Measurements from ENCODE around the gene AP4B1. TPM values are rescaled to one million over a fixed set of nuclear protein-coding genes. Genes with fewer than 3 reads are reported as not detected.

AP4B1 gene
- total and polyA plus RNA-seq, 9 of the 15 experiments (the other 6 are each of a cell fraction or from before 2014, with no cell fraction given), result 15.8 to 36.5 (median 24.6) TPM

DNA sequence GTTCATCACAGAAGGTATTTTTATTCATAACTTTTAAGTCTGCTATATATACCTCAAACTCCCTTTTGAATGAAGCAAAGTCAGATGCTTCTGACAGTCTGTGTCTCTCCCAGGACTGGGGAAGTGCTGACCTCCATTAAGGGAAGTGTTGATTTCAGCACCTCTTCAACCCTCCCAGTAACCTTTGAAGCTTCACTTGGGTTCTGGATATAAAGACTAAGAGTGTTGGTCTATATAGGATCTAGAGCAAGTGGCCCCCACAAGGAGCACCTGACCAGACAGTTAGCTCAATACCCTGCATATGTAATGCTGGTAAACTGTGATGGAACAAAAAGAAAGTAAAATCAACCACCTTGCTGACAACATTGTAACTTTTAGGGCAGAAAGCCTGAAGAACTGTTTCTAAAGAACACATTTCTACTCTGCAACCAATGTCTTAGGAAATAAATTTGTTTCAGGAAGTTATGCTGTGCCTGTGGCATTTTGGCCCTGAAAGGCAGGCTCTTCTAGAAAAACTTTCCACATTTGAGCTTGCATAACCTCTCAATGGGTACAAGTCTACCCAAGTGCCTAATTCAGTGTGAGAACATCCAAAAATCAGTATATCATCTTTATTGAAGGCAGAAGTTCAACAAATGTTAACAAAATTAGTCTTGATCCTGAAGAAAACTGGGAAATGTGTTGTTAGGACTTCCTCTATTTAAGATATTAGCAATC, 32.2 kb downstream of the AP4B1 start:
- Histone ChIP-seq H3K27me3 (ENCODE audit: control insufficient read depth in 2 of 2, insufficient read depth in 2 of 2, low read length in 2 of 2) (no peaks in the 10 kb centered on the region), H4K20me1 (replicated peaks; ENCODE audit: control insufficient read depth, insufficient read depth, low read length) (no peaks in the 10 kb centered on the region), H3K4me3 (no peak overlapping the region), H3K4me1 (replicated peaks in 1 of 2; ENCODE audit: control insufficient read depth in 2 of 2, insufficient read depth in 2 of 2, low read length in 2 of 2) (peaks cover 0 to 32% of the 10 kb centered on the region in 2 experiments; a peak in 4 of 5 replicates), H3K9ac (ENCODE audit: insufficient read depth in 1 of 2, low read depth in 2 of 2, low read length in 2 of 2) (no peak overlapping the region), H3K79me2 (ENCODE audit: control insufficient read depth, insufficient read depth, low read length) (no peaks in the 10 kb centered on the region), H2AFZ (ENCODE audit: low read depth, low read length) (peak overlapping the region; percentile 90), H3K36me3 (ENCODE audit: control insufficient read depth, insufficient read depth, low read length) (no peaks in the 10 kb centered on the region), H3K9me3 (replicated peaks; ENCODE audit: control insufficient read depth, insufficient read depth, low read depth, low read length) (no peaks in the 10 kb centered on the region), H3K4me2 (ENCODE audit: insufficient read depth, low read length) (no peak overlapping the region; the same call in 1 of the 2 replicates), H3K9me1 (ENCODE audit: control insufficient read depth, insufficient read depth, low read length) (no peaks in the 10 kb centered on the region), H3K27ac (ENCODE audit: extremely low read depth, low read depth, low read length) (peak overlapping the region; percentile 37; the same call in 2 of the 3 replicates)
- intact Hi-C loops (cut with micrococcal nuclease), result no loop called here
- FAIRE-seq, result no peak
- no TSS peak for BruUV-seq (replicated peaks)
- ATAC-seq, result peak; percentile 57
- DNase-seq (ENCODE audit: extremely low read depth in 1 of 4, low spot score in 3 of 4), result peak in 1 of 4 experiments; percentile 21
- in situ Hi-C loops (cut with MboI), result no loop called here
- ChIA-PET POLR2A (interaction anchor here (0.9 to 1.1 kb wide), 3 partner anchors 9 to 75 kb away, joined by 3 to 4 read pairs (median 4); no protein-coding TSS in a partner anchor), CTCF (ENCODE audit: low intra/inter-chr PET ratio) (no interaction called here)
- TF ChIP-seq NR4A1 (CRISPR knock-in tag; IDR thresholded peaks at IDR 0.05), result peak; percentile 50; the same call in 1 of the 2 replicates
- no peak for TF ChIP-seq NR4A1 (tag; IDR thresholded peaks at IDR 0.05)
- TF ChIP-seq CREB1 (IDR thresholded peaks at IDR 0.05), result no peak
- no peak for TF ChIP-seq CREB1 (CRISPR knock-in tag; IDR thresholded peaks at IDR 0.05)
- TF ChIP-seq RBFOX2 (IDR thresholded peaks at IDR 0.05; ENCODE audit: low read depth, low read length), result no peak
- TF ChIP-seq KHSRP (IDR thresholded peaks at IDR 0.05), result no peak
- no peak for TF ChIP-seq GTF2E2 (tag; IDR thresholded peaks at IDR 0.05)
- TF ChIP-seq NELFE (IDR thresholded peaks at IDR 0.05; ENCODE audit: insufficient read depth, insufficient read length), result no peak
- peak; percentile 62; the same call in 1 of the 2 replicates for TF ChIP-seq SPI1 (IDR thresholded peaks at IDR 0.05; ENCODE audit: borderline replicate concordance, low read depth, low read length)
- 0 out of 2 replicates have a peak, but pooled peaks have one; percentile 35 for TF ChIP-seq KLF6 (CRISPR knock-in tag; IDR thresholded peaks at IDR 0.05; ENCODE audit: borderline replicate concordance)
- TF ChIP-seq, protein P1, sequence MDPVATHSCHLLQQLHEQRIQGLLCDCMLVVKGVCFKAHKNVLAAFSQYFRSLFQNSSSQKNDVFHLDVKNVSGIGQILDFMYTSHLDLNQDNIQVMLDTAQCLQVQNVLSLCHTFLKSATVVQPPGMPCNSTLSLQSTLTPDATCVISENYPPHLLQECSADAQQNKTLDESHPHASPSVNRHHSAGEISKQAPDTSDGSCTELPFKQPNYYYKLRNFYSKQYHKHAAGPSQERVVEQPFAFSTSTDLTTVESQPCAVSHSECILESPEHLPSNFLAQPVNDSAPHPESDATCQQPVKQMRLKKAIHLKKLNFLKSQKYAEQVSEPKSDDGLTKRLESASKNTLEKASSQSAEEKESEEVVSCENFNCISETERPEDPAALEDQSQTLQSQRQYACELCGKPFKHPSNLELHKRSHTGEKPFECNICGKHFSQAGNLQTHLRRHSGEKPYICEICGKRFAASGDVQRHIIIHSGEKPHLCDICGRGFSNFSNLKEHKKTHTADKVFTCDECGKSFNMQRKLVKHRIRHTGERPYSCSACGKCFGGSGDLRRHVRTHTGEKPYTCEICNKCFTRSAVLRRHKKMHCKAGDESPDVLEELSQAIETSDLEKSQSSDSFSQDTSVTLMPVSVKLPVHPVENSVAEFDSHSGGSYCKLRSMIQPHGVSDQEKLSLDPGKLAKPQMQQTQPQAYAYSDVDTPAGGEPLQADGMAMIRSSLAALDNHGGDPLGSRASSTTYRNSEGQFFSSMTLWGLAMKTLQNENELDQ (CRISPR knock-in tag; IDR thresholded peaks at IDR 0.05; ENCODE audit: borderline replicate concordance), result no peak
- TF ChIP-seq, protein P2, sequence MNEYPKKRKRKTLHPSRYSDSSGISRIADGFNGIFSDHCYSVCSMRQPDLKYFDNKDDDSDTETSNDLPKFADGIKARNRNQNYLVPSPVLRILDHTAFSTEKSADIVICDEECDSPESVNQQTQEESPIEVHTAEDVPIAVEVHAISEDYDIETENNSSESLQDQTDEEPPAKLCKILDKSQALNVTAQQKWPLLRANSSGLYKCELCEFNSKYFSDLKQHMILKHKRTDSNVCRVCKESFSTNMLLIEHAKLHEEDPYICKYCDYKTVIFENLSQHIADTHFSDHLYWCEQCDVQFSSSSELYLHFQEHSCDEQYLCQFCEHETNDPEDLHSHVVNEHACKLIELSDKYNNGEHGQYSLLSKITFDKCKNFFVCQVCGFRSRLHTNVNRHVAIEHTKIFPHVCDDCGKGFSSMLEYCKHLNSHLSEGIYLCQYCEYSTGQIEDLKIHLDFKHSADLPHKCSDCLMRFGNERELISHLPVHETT (CRISPR knock-in tag; conservative IDR thresholded peaks at IDR 0.05 in 1 of 2, IDR thresholded peaks at IDR 0.05 in 1 of 2), result 0 out of 4 replicates have a peak, but pooled peaks of 1 of the 2 experiments have one; percentile 30
- no peak for TF ChIP-seq MCM3 (IDR thresholded peaks at IDR 0.05)
- TF ChIP-seq, protein P3, sequence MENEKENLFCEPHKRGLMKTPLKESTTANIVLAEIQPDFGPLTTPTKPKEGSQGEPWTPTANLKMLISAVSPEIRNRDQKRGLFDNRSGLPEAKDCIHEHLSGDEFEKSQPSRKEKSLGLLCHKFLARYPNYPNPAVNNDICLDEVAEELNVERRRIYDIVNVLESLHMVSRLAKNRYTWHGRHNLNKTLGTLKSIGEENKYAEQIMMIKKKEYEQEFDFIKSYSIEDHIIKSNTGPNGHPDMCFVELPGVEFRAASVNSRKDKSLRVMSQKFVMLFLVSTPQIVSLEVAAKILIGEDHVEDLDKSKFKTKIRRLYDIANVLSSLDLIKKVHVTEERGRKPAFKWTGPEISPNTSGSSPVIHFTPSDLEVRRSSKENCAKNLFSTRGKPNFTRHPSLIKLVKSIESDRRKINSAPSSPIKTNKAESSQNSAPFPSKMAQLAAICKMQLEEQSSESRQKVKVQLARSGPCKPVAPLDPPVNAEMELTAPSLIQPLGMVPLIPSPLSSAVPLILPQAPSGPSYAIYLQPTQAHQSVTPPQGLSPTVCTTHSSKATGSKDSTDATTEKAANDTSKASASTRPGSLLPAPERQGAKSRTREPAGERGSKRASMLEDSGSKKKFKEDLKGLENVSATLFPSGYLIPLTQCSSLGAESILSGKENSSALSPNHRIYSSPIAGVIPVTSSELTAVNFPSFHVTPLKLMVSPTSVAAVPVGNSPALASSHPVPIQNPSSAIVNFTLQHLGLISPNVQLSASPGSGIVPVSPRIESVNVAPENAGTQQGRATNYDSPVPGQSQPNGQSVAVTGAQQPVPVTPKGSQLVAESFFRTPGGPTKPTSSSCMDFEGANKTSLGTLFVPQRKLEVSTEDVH (IDR thresholded peaks at IDR 0.05; ENCODE audit: low read depth, partially characterized antibody), result no peak
- no peak for TF ChIP-seq SMARCA5 (IDR thresholded peaks at IDR 0.05)

Measured in K562 (cell line).